Peyer's patch (tissue), 4 donors: ENCODE data around the gene HSPA1A.

Experiments used
- POLR2A ChIP-seq, 2 donors: fragments of 450-650 bp; IDR thresholded peaks; one replicate each; pipeline ENCODE4 v1.5.1; 2017; ENCODE audit warnings: antibody characterized with exemption in 2 of 2, mild to moderate bottlenecking in 2 of 2, moderate library complexity in 2 of 2
- TF ChIP-seq, protein P1 (sequence below), 6 experiments: fragments of 450-650 bp in 4 of 6; fragments of 200-600 bp in 2 of 6; sonication (generic) in 1 of 6; IDR thresholded peaks; one replicate each; pipeline ENCODE4 v1.5.1; 2017 to 2019; ENCODE audit warnings: antibody characterized with exemption in 6 of 6, mild to moderate bottlenecking in 3 of 6, moderate library complexity in 1 of 6

DNA sequence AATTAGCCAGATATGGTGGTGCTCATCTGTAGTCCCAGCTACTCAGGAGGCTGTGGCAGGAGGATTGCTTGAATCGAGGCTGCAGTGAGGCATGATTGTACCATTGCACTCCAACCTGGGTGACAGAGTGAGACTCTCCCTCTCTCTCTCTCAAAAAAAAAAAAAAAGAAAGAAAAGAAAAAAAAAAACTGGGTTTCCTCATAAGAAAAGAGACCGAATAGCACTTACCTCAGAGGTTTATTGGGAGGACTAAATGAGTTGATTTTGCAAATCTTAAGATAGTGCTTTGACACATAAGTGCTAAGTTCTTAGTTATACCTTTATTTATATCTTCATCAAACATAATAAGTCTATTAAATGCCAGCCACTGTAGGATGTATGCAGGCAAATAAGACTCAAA is 44.5 kb upstream of the HSPA1A start:
- TF ChIP-seq, protein P1, sequence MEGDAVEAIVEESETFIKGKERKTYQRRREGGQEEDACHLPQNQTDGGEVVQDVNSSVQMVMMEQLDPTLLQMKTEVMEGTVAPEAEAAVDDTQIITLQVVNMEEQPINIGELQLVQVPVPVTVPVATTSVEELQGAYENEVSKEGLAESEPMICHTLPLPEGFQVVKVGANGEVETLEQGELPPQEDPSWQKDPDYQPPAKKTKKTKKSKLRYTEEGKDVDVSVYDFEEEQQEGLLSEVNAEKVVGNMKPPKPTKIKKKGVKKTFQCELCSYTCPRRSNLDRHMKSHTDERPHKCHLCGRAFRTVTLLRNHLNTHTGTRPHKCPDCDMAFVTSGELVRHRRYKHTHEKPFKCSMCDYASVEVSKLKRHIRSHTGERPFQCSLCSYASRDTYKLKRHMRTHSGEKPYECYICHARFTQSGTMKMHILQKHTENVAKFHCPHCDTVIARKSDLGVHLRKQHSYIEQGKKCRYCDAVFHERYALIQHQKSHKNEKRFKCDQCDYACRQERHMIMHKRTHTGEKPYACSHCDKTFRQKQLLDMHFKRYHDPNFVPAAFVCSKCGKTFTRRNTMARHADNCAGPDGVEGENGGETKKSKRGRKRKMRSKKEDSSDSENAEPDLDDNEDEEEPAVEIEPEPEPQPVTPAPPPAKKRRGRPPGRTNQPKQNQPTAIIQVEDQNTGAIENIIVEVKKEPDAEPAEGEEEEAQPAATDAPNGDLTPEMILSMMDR (IDR thresholded peaks at IDR 0.05) = no peak
- TF ChIP-seq POLR2A (IDR thresholded peaks at IDR 0.05) = no peak
